Ascending aorta (tissue), 2 donors: ENCODE measurements around the gene APPL2. TPM values are rescaled to one million over a fixed set of nuclear protein-coding genes. Genes with fewer than 3 reads are reported as not detected.

ENCODE experiments used
- DNase-seq, 2 donors: peaks; one replicate each; pipeline ENCODE4 v3.0.0-alpha.2; 2019; ENCODE audit warnings: low spot score in 2 of 2
- H3K27ac ChIP-seq, 2 donors: fragments of 200-600 bp; sonication (generic); one replicate each; pipeline ENCODE4 v1.5.1; 2016 to 2017; ENCODE audit warnings: mild to moderate bottlenecking in 1 of 2
- H3K27me3 ChIP-seq: fragments of 200-600 bp; sonication (generic); one replicate; pipeline ENCODE4 v1.5.1; 2017
- H3K36me3 ChIP-seq, 2 donors: fragments of 200-600 bp; sonication (generic); one replicate each; pipeline ENCODE4 v1.5.1; 2016
- H3K4me1 ChIP-seq, 2 donors: fragments of 200-600 bp; sonication (generic); one replicate each; pipeline ENCODE4 v1.5.1; 2016 to 2017; ENCODE audit warnings: mild to moderate bottlenecking in 1 of 2
- H3K4me3 ChIP-seq, 2 donors: fragments of 200-600 bp; sonication (generic); one replicate each; pipeline ENCODE4 v1.5.1; 2016 to 2017; ENCODE audit warnings: mild to moderate bottlenecking in 1 of 2
- H3K9me3 ChIP-seq, 2 donors: fragments of 200-600 bp; sonication (generic); one replicate each; pipeline ENCODE4 v1.5.1; 2016
- CTCF ChIP-seq, 3 experiments: fragments of 200-600 bp in 2 of 3; fragments of 450-650 bp in 1 of 3; sonication (generic) in 2 of 3; IDR thresholded peaks; one replicate each; pipeline ENCODE4 v1.5.1; 2016 to 2019; ENCODE audit warnings: antibody characterized with exemption in 3 of 3, mild to moderate bottlenecking in 1 of 3, moderate library complexity in 1 of 3
- intact Hi-C: fragments of 100-400 bp; cut with DNase I; formaldehyde crosslinking; loops from one replicate; pipeline ENCODE4 v1.15.1; 2023
- total RNA-seq: library from RNA; depleted of rRNA; stranded (reverse); fragments of >200 nt; gene quantifications from one replicate; pipeline ENCODE4 v1.1.0, GENCODE V29; 2016

Gene APPL2
- total RNA-seq, 1 donor from 2014 or later = 4.6 TPM

- no peak overlapping the region for H3K4me3 ChIP-seq
- intact Hi-C loops = no loop called here
- no peaks in the 10 kb centered on the region for H3K27me3 ChIP-seq
- no peak for TF ChIP-seq CTCF (IDR thresholded peaks at IDR 0.05)
- no peak overlapping the region for H3K27ac ChIP-seq
- peaks cover 11 to 17% of the 10 kb centered on the region in 2 donors for H3K36me3 ChIP-seq
- H3K4me1 ChIP-seq = peaks cover 4 to 28% of the 10 kb centered on the region in 2 donors
- H3K9me3 ChIP-seq = no peaks in the 10 kb centered on the region
- no peak for DNase-seq
These were observed 13.7 kb downstream of the APPL2 start for GRCh38 chr12:105222284-105222655.

- Histone ChIP-seq H3K27me3 (no peaks in the 10 kb centered on the region), H3K4me1 (peaks cover 4 to 28% of the 10 kb centered on the region in 2 donors), H3K27ac (no peak overlapping the region), H3K36me3 (peaks cover 14 to 21% of the 10 kb centered on the region in 2 donors), H3K4me3 (no peak overlapping the region), H3K9me3 (no peaks in the 10 kb centered on the region)
- no peak for TF ChIP-seq CTCF (IDR thresholded peaks at IDR 0.05)
- no peak for DNase-seq
- intact Hi-C loops = no loop called here
These were observed 14.2 kb downstream of the APPL2 start for GRCh38 chr12:105221583-105222283.

- Histone ChIP-seq H3K4me3 (no peak overlapping the region), H3K9me3 (no peaks in the 10 kb centered on the region), H3K27me3 (no peaks in the 10 kb centered on the region), H3K4me1 (peaks cover 4 to 22% of the 10 kb centered on the region in 2 donors), H3K36me3 (peaks cover 21 to 29% of the 10 kb centered on the region in 2 donors), H3K27ac (no peak overlapping the region)
- no peak for TF ChIP-seq CTCF (IDR thresholded peaks at IDR 0.05)
- no peak for DNase-seq
- intact Hi-C loops = no loop called here
These were observed 15.1 kb downstream of the APPL2 start for GRCh38 chr12:105220929-105221290.

- no peak overlapping the region for H3K27ac ChIP-seq
These were observed 15.6 kb downstream of the APPL2 start for GRCh38 chr12:105220150-105220928.

More at GRCh38 chr12:105220150-105220928, 15.6 kb downstream of the APPL2 start:
- intact Hi-C loops = no loop called here
- H3K36me3 ChIP-seq = peaks cover 21 to 34% of the 10 kb centered on the region in 2 donors
- H3K4me1 ChIP-seq = peaks cover 0 to 17% of the 10 kb centered on the region in 2 donors
- no peak for TF ChIP-seq CTCF (IDR thresholded peaks at IDR 0.05)
- DNase-seq = no peak
- H3K4me3 ChIP-seq = no peak overlapping the region
- H3K27me3 ChIP-seq = no peaks in the 10 kb centered on the region
- H3K9me3 ChIP-seq = no peaks in the 10 kb centered on the region
